Hepatocyte (in vitro differentiated cells): Measurements from ENCODE around the gene GPR179. TPM values are rescaled to one million over a fixed set of nuclear protein-coding genes. Genes with fewer than 3 reads are reported as not detected.

Source experiments
- DNase-seq: peaks from one replicate; pipeline ENCODE4 v3.0.0-alpha.2; 2016; ENCODE audit warnings: low spot score
- H2AFZ ChIP-seq: fragments of 200-600 bp; sonication (generic); 2 replicates; pipeline ENCODE4 v1.6.0; 2016; ENCODE audit warnings: antibody characterized with exemption, mild to moderate bottlenecking
- H3K27ac ChIP-seq: fragments of 200-600 bp; sonication (generic); 2 replicates; pipeline ENCODE4 v1.5.1; 2016; ENCODE audit warnings: mild to moderate bottlenecking
- H3K27me3 ChIP-seq: fragments of 200-600 bp; sonication (generic); 2 replicates; pipeline ENCODE4 v1.6.1; 2016
- H3K36me3 ChIP-seq: fragments of 200-600 bp; sonication (generic); replicated peaks from 2 replicates; pipeline ENCODE4 v1.5.1; 2016; ENCODE audit warnings: low read depth; ENCODE audit not compliant: insufficient read depth
- H3K4me1 ChIP-seq: fragments of 200-600 bp; sonication (generic); 2 replicates; pipeline ENCODE4 v1.5.1; 2016; ENCODE audit warnings: mild to moderate bottlenecking, moderate library complexity; ENCODE audit not compliant: insufficient read depth
- H3K4me2 ChIP-seq: fragments of 200-600 bp; sonication (generic); 2 replicates; pipeline ENCODE4 v1.6.0; 2016
- H3K4me3 ChIP-seq: fragments of 200-600 bp; sonication (generic); 2 replicates; pipeline ENCODE4 v1.5.1; 2016; ENCODE audit warnings: mild to moderate bottlenecking
- H3K79me2 ChIP-seq: fragments of 200-600 bp; sonication (generic); 2 replicates; pipeline ENCODE4 v1.6.0; 2017; ENCODE audit warnings: mild to moderate bottlenecking
- H3K9me2 ChIP-seq: fragments of 200-600 bp; sonication (generic); replicated peaks from 2 replicates; pipeline ENCODE4 v1.6.0; 2017; ENCODE audit warnings: mild to moderate bottlenecking; ENCODE audit not compliant: insufficient read depth
- H3K9me3 ChIP-seq: fragments of 200-600 bp; sonication (generic); 2 replicates; pipeline ENCODE4 v1.5.1; 2016; ENCODE audit warnings: low read depth, mild to moderate bottlenecking
- H4K20me1 ChIP-seq: fragments of 200-600 bp; sonication (generic); 2 replicates; pipeline ENCODE4 v1.6.0; 2016; ENCODE audit warnings: mild to moderate bottlenecking; ENCODE audit not compliant: insufficient read depth, poor library complexity, severe bottlenecking
- CTCF ChIP-seq: fragments of 200-600 bp; sonication (generic); IDR thresholded peaks from 2 replicates; pipeline ENCODE4 v1.5.1; 2016; ENCODE audit warnings: antibody characterized with exemption, mild to moderate bottlenecking; ENCODE audit not compliant: poor library complexity
- EZH2 ChIP-seq: fragments of 200-600 bp; sonication (generic); IDR thresholded peaks from 2 replicates; pipeline ENCODE4 v1.6.1; 2016; ENCODE audit warnings: antibody characterized with exemption, mild to moderate bottlenecking, borderline replicate concordance
- EZH2phosphoT487 ChIP-seq: fragments of 200-600 bp; sonication (generic); IDR thresholded peaks from one replicate; pipeline ENCODE4 v1.6.1; 2018; ENCODE audit warnings: antibody characterized with exemption, mild to moderate bottlenecking, low read depth, moderate library complexity; ENCODE audit not compliant: unreplicated experiment, severe bottlenecking
- WGBS: methylation state at CpG from one replicate; pipeline ENCODE4 v1.1.6; 2016; ENCODE audit warnings: low lambda C conversion rate; ENCODE audit errors: missing lambda C conversion rate; 5-methylcytosine and 5-hydroxymethylcytosine counted together
- polyA plus RNA-seq: library from polyadenylated mRNA; unstranded; fragments of >200 nt; fragmentation: Nextera tagmentation; extraction: Ambion mirVana; gene quantifications from 2 replicates; pipeline ENCODE4 v1.2.1, GENCODE V29; 2016
- total RNA-seq: library from RNA; depleted of rRNA; stranded (reverse); fragments of >200 nt; gene quantifications from 2 replicates; pipeline ENCODE4 v1.2.3, GENCODE V29; 2014

Gene GPR179
- total and polyA plus RNA-seq, 2 experiments from 2014 or later: 0.03 to 0.19 TPM

GRCh38 chr17:38336838-38337237, 6.9 kb downstream of the GPR179 start:
- DNase-seq: no peak
- Histone ChIP-seq H3K27me3 (no peaks in the 10 kb centered on the region), H3K9me2 (no peaks in the 10 kb centered on the region), H3K9me3 (no peaks in the 10 kb centered on the region), H3K4me3 (no peak overlapping the region), H3K27ac (no peak overlapping the region), H4K20me1 (no peaks in the 10 kb centered on the region), H2AFZ (no peak overlapping the region), H3K36me3 (no peaks in the 10 kb centered on the region), H3K4me2 (no peak overlapping the region), H3K79me2 (no peaks in the 10 kb centered on the region), H3K4me1 (no peaks in the 10 kb centered on the region)
- WGBS: 96% methylated on average over 11 of the region's 11 CpGs
- TF ChIP-seq EZH2phosphoT487 (no peak), CTCF (no peak), EZH2 (no peak)

- TF ChIP-seq CTCF (no peak), EZH2phosphoT487 (no peak), EZH2 (no peak)
- no peaks in the 10 kb centered on the region for H3K4me1 ChIP-seq
- no peaks in the 10 kb centered on the region for H4K20me1 ChIP-seq
- H3K36me3 ChIP-seq: no peaks in the 10 kb centered on the region
- H3K4me3 ChIP-seq: no peak overlapping the region
- H3K9me2 ChIP-seq: no peaks in the 10 kb centered on the region
- WGBS: 90% methylated on average over 28 of the region's 30 CpGs
- H2AFZ ChIP-seq: no peak overlapping the region
- H3K27me3 ChIP-seq: no peaks in the 10 kb centered on the region
- H3K4me2 ChIP-seq: no peak overlapping the region
- H3K9me3 ChIP-seq: no peaks in the 10 kb centered on the region
- H3K27ac ChIP-seq: no peak overlapping the region
- no peaks in the 10 kb centered on the region for H3K79me2 ChIP-seq
- no peak for DNase-seq
Measured at GRCh38 chr17:38334480-38335364, 9.0 kb downstream of the GPR179 start.

DNA sequence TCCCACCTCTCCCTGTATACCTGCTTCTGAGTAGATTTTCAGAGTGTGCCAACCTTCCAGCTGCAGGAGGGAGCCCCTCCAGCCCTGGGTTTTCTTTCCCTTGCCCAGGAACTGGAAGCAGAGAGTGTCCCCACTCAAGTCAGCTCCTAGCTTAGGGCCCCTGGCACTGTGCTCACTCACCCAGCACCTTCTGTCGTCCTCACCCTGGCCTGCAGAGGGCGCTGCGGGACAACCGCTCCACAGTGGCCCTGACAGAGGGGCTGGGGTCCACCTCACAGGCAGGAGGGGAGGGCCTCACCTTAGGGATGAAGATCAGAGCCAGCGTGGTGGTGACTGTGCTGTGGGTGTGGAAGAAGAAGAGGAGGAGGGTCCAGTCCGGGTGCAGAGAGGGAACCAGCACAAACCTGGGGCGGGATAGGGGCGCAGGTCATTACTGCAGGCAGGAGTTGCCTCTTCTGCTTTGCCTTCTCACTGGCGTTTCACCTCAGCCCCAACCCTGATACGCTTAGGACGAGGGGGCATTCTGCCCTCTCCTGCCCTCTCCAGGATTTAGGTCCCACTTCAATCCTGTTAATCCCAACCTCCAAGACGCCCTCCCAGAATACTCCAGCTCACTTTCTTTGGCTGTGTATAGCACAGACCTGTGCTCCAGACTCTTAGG, 10.0 kb downstream of the GPR179 start:
- no peaks in the 10 kb centered on the region for H3K9me3 ChIP-seq
- no peaks in the 10 kb centered on the region for H3K4me1 ChIP-seq
- no peaks in the 10 kb centered on the region for H3K79me2 ChIP-seq
- H3K27ac ChIP-seq: no peak overlapping the region
- H3K4me2 ChIP-seq: no peak overlapping the region
- no peak overlapping the region for H3K4me3 ChIP-seq
- WGBS: 51% methylated on average over 12 of the region's 12 CpGs
- no peaks in the 10 kb centered on the region for H3K9me2 ChIP-seq
- DNase-seq: peak; percentile 53
- no peak for TF ChIP-seq EZH2
- TF ChIP-seq CTCF: peak; percentile 54
- no peak for TF ChIP-seq EZH2phosphoT487
- H4K20me1 ChIP-seq: no peaks in the 10 kb centered on the region
- H3K27me3 ChIP-seq: no peaks in the 10 kb centered on the region
- no peaks in the 10 kb centered on the region for H3K36me3 ChIP-seq
- H2AFZ ChIP-seq: no peak overlapping the region
